Naive thymus-derived CD4-positive, alpha-beta T cell (primary cell): ENCODE measurements around the gene IGF2BP2. TPM values are rescaled to one million over a fixed set of nuclear protein-coding genes. Genes with fewer than 3 reads are reported as not detected.
"Not testable (repeated sequence)": the region's sequence is repeated elsewhere in the genome, so short reads cannot be mapped to it uniquely, and the experiment has no call there.

Source experiments
- ATAC-seq: fragments of 150-1000 bp; cut with Tn5 transposase; 2 replicates; pipeline ENCODE4 v1.10.0; 2021; ENCODE audit warnings: mild to moderate bottlenecking, moderate library complexity
- CTCF ChIA-PET: fragments of 350-600 bp; sonication (Branson Sonifier 250); formaldehyde crosslinking; loops from one replicate; lab custom pipeline; 2021; ENCODE audit warnings: antibody characterized with exemption; lab: Charles Lee
- POLR2A ChIA-PET: fragments of 350-600 bp; sonication (Branson Sonifier 250); formaldehyde crosslinking; loops from one replicate; lab custom pipeline; 2021; ENCODE audit warnings: antibody characterized with exemption, inconsistent platforms; lab: Charles Lee
- DNase-seq, 9 donors: peaks; one replicate each; pipeline versions ENCODE4 v3.0.0 to v3.0.0-alpha.2; 2020 to 2022; ENCODE audit warnings: mixed read lengths in 1 of 9
- H3K27ac ChIP-seq: one replicate; pipeline ENCODE4 v1.7.0; 2013; ENCODE audit warnings: mild to moderate bottlenecking, low read depth, low read length, moderate library complexity
- H3K27me3 ChIP-seq, 2 donors: one replicate each; pipeline ENCODE4 v1.7.0; 2013; ENCODE audit warnings: low read length in 2 of 2, mild to moderate bottlenecking in 2 of 2, moderate library complexity in 2 of 2; ENCODE audit not compliant: control insufficient read depth in 2 of 2, insufficient read depth in 2 of 2
- H3K36me3 ChIP-seq, 3 experiments: 1 replicate in 2 of 3; 2 replicates in 1 of 3; pipeline ENCODE4 v1.7.0; 2013; ENCODE audit warnings: low read length in 3 of 3, mild to moderate bottlenecking in 3 of 3, moderate library complexity in 1 of 3; ENCODE audit not compliant: insufficient read depth in 3 of 3, control insufficient read depth in 2 of 3
- H3K4me1 ChIP-seq, 2 donors: one replicate each; pipeline ENCODE4 v1.7.0; 2013; ENCODE audit warnings: low read length in 2 of 2, mild to moderate bottlenecking in 2 of 2, moderate library complexity in 1 of 2; ENCODE audit not compliant: control insufficient read depth in 2 of 2, insufficient read depth in 2 of 2
- H3K4me3 ChIP-seq: 2 replicates; pipeline ENCODE4 v1.7.0; 2013; ENCODE audit warnings: mild to moderate bottlenecking, low read length
- H3K9me3 ChIP-seq, 3 experiments: 1 replicate in 2 of 3; 2 replicates in 1 of 3; pipeline ENCODE4 v1.7.0; 2013; ENCODE audit warnings: low read length in 3 of 3; ENCODE audit not compliant: control insufficient read depth in 2 of 3
- H3K27ac Mint-ChIP-seq, 9 donors: one replicate each; pipeline ENCODE4 v1.8.0; 2020 to 2022; ENCODE audit warnings: mixed read lengths in 9 of 9, mild to moderate bottlenecking in 8 of 9, moderate library complexity in 5 of 9, inconsistent platforms in 2 of 9
- H3K27me3 Mint-ChIP-seq, 5 donors: one replicate each; pipeline ENCODE4 v1.8.0; 2021 to 2022; ENCODE audit warnings: mixed read lengths in 5 of 5, mild to moderate bottlenecking in 1 of 5
- H3K36me3 Mint-ChIP-seq, 5 donors: one replicate each; pipeline ENCODE4 v1.8.0; 2020 to 2022; ENCODE audit warnings: mixed read lengths in 5 of 5, mild to moderate bottlenecking in 3 of 5, inconsistent platforms in 1 of 5
- H3K4me1 Mint-ChIP-seq, 7 donors: one replicate each; pipeline ENCODE4 v1.8.0; 2020 to 2022; ENCODE audit warnings: mixed read lengths in 7 of 7, mild to moderate bottlenecking in 3 of 7, inconsistent platforms in 1 of 7
- H3K4me3 Mint-ChIP-seq, 10 donors: one replicate each; pipeline ENCODE4 v1.8.0; 2020 to 2022; ENCODE audit warnings: mild to moderate bottlenecking in 10 of 10, mixed read lengths in 10 of 10, moderate library complexity in 6 of 10, inconsistent platforms in 2 of 10
- H3K9me3 Mint-ChIP-seq, 11 donors: one replicate each; pipeline ENCODE4 v1.8.0; 2020 to 2022; ENCODE audit warnings: mixed read lengths in 11 of 11, mild to moderate bottlenecking in 4 of 11, inconsistent platforms in 1 of 11, moderate library complexity in 1 of 11
- intact Hi-C, 2 donors: fragments of 100-400 bp; cut with micrococcal nuclease; formaldehyde crosslinking; loops; one replicate each; pipeline ENCODE4 v1.15.1; 2023
- polyA plus RNA-seq, 2 donors: library from polyadenylated mRNA; unstranded; fragments of 300-500 nt; fragmentation: Illumina TruSeq; gene quantifications; one replicate each; pipeline ENCODE4 v1.2.3, GENCODE V29; 2021
- total RNA-seq, 6 experiments: library from RNA in 5 of 6; stranded (reverse) in 5 of 6; gene quantifications; 1 replicate in 5 of 6; 2 replicates in 1 of 6; pipeline ENCODE4 v1.2.3 and lab custom pipeline; 2021 to 2026

IGF2BP2 gene
- total and polyA plus RNA-seq, 7 experiments from 2014 or later = 0.14 to 5.0 (median 0.87) TPM; not detected in 3

- CTCF ChIA-PET = no interaction called here
- H3K4me3 Mint-ChIP-seq = no peak overlapping the region
- H3K9me3 Mint-ChIP-seq = no peaks in the 10 kb centered on the region
- Histone ChIP-seq H3K27me3 (no peaks in the 10 kb centered on the region), H3K36me3 (no peaks in the 10 kb centered on the region), H3K4me3 (no peak overlapping the region), H3K9me3 (no peaks in the 10 kb centered on the region), H3K4me1 (no peaks in the 10 kb centered on the region), H3K27ac (no peak overlapping the region)
- H3K27me3 Mint-ChIP-seq = peaks cover 5 to 21% (median 10%) of the 10 kb centered on the region in 5 donors
- no peak for DNase-seq
- H3K4me1 Mint-ChIP-seq = peaks cover 0 to 1% (median 0%) of the 10 kb centered on the region in 7 donors
- intact Hi-C loops = no loop called here
- H3K27ac Mint-ChIP-seq = no peak overlapping the region
- POLR2A ChIA-PET = no interaction called here
- H3K36me3 Mint-ChIP-seq = peaks cover 0 to 3% (median 0%) of the 10 kb centered on the region in 5 donors
- no peak for ATAC-seq
Observed at GRCh38 chr3:185843126-185843525, 18.3 kb upstream of the IGF2BP2 start.

GRCh38 chr3:185842241-185842640 is 17.4 kb upstream of the IGF2BP2 start:
- Histone ChIP-seq H3K9me3 (no peaks in the 10 kb centered on the region), H3K27me3 (no peaks in the 10 kb centered on the region), H3K36me3 (no peaks in the 10 kb centered on the region), H3K4me1 (no peaks in the 10 kb centered on the region), H3K4me3 (no peak overlapping the region), H3K27ac (no peak overlapping the region)
- no peak overlapping the region for H3K27ac Mint-ChIP-seq
- POLR2A ChIA-PET = no interaction called here
- peaks cover 0 to 1% (median 0%) of the 10 kb centered on the region in 7 donors for H3K4me1 Mint-ChIP-seq
- no peaks in the 10 kb centered on the region for H3K9me3 Mint-ChIP-seq
- ATAC-seq (no peak), DNase-seq (no peak)
- peaks cover 0 to 3% (median 0%) of the 10 kb centered on the region in 5 donors for H3K36me3 Mint-ChIP-seq
- CTCF ChIA-PET = no interaction called here
- H3K4me3 Mint-ChIP-seq = no peak overlapping the region
- intact Hi-C loops = no loop called here
- H3K27me3 Mint-ChIP-seq = peaks cover 5 to 23% (median 11%) of the 10 kb centered on the region in 5 donors

GRCh38 chr3:185838417-185838989 is 13.7 kb upstream of the IGF2BP2 start:
- H3K36me3 Mint-ChIP-seq, H3K27ac Mint-ChIP-seq, H3K4me1 ChIP-seq, H3K4me1 Mint-ChIP-seq, H3K4me3 Mint-ChIP-seq, H3K36me3 ChIP-seq, H3K9me3 ChIP-seq, DNase-seq, H3K27ac ChIP-seq, ATAC-seq, H3K9me3 Mint-ChIP-seq, intact Hi-C loops, H3K27me3 ChIP-seq, POLR2A ChIA-PET, H3K4me3 ChIP-seq, CTCF ChIA-PET: not testable (repeated sequence)
- peaks cover 5 to 24% (median 15%) of the 10 kb centered on the region in 5 donors for H3K27me3 Mint-ChIP-seq

- Mint-ChIP-seq H3K4me3 (no peak overlapping the region), H3K9me3 (peaks cover 0 to 2% (median 0%) of the 10 kb centered on the region in 11 donors), H3K27me3 (peaks cover 5 to 26% (median 18%) of the 10 kb centered on the region in 5 donors), H3K36me3 (peaks cover 0 to 3% (median 0%) of the 10 kb centered on the region in 5 donors), H3K27ac (no peak overlapping the region), H3K4me1 (no peaks in the 10 kb centered on the region)
- ATAC-seq (no peak), DNase-seq (no peak)
- H3K9me3 ChIP-seq = no peaks in the 10 kb centered on the region
- intact Hi-C loops = no loop called here
- H3K36me3 ChIP-seq = no peaks in the 10 kb centered on the region
- POLR2A ChIA-PET = no interaction called here
- no peaks in the 10 kb centered on the region for H3K4me1 ChIP-seq
- CTCF ChIA-PET = no interaction called here
- H3K27me3 ChIP-seq = no peaks in the 10 kb centered on the region
- no peak overlapping the region for H3K4me3 ChIP-seq
- no peak overlapping the region for H3K27ac ChIP-seq
Observed at GRCh38 chr3:185837414-185837813, 12.6 kb upstream of the IGF2BP2 start.

GRCh38 chr3:185831990-185832389 is 7.1 kb upstream of the IGF2BP2 start:
- Histone ChIP-seq H3K27ac (no peak overlapping the region), H3K4me1 (no peaks in the 10 kb centered on the region), H3K4me3 (no peak overlapping the region), H3K36me3 (no peaks in the 10 kb centered on the region), H3K27me3 (peaks cover 0 to 3% of the 10 kb centered on the region in 2 donors), H3K9me3 (no peaks in the 10 kb centered on the region)
- ChIA-PET CTCF (no interaction called here), POLR2A (no interaction called here)
- DNase-seq (no peak), ATAC-seq (no peak)
- no peak overlapping the region for H3K27ac Mint-ChIP-seq
- no peaks in the 10 kb centered on the region for H3K36me3 Mint-ChIP-seq
- peaks cover 36 to 57% (median 41%) of the 10 kb centered on the region in 5 donors for H3K27me3 Mint-ChIP-seq
- intact Hi-C loops = no loop called here
- peaks cover 0 to 2% (median 0%) of the 10 kb centered on the region in 7 donors for H3K4me1 Mint-ChIP-seq
- H3K4me3 Mint-ChIP-seq = no peak overlapping the region
- H3K9me3 Mint-ChIP-seq = peaks cover 0 to 2% (median 0%) of the 10 kb centered on the region in 11 donors

- POLR2A ChIA-PET = no interaction called here
- H3K27ac Mint-ChIP-seq = no peak overlapping the region
- CTCF ChIA-PET = no interaction called here
- no peak overlapping the region for H3K4me3 Mint-ChIP-seq
- H3K36me3 Mint-ChIP-seq = no peaks in the 10 kb centered on the region
- peaks cover 0 to 2% (median 0%) of the 10 kb centered on the region in 11 donors for H3K9me3 Mint-ChIP-seq
- no peaks in the 10 kb centered on the region for H3K36me3 ChIP-seq
- no peak overlapping the region for H3K4me3 ChIP-seq
- H3K9me3 ChIP-seq = no peaks in the 10 kb centered on the region
- H3K27me3 ChIP-seq = peaks cover 0 to 4% of the 10 kb centered on the region in 2 donors
- DNase-seq (no peak), ATAC-seq (no peak)
- no peaks in the 10 kb centered on the region for H3K4me1 ChIP-seq
- peaks cover 0 to 9% (median 5%) of the 10 kb centered on the region in 7 donors for H3K4me1 Mint-ChIP-seq
- intact Hi-C loops = no loop called here
- no peak overlapping the region for H3K27ac ChIP-seq
- peaks cover 43 to 63% (median 49%) of the 10 kb centered on the region in 5 donors for H3K27me3 Mint-ChIP-seq
Observed at GRCh38 chr3:185831195-185831594, 6.4 kb upstream of the IGF2BP2 start.
